DND-41 (cell line): ENCODE results near the gene KRT71.

ENCODE experiments used
- CTCF ChIP-seq: IDR thresholded peaks from 2 replicates; pipeline ENCODE4 v1.5.1; 2012; ENCODE audit warnings: borderline replicate concordance, low read length, moderate library complexity, mild to moderate bottlenecking; ENCODE audit not compliant: poor library complexity, severe bottlenecking; ENCODE audit errors: extremely low read depth
- EZH2 ChIP-seq: IDR thresholded peaks from 3 replicates; pipeline ENCODE4 v1.6.1; 2012; ENCODE audit warnings: borderline replicate concordance, low read depth, mild to moderate bottlenecking, moderate library complexity, low read length, inconsistent platforms; ENCODE audit not compliant: severe bottlenecking

DNA sequence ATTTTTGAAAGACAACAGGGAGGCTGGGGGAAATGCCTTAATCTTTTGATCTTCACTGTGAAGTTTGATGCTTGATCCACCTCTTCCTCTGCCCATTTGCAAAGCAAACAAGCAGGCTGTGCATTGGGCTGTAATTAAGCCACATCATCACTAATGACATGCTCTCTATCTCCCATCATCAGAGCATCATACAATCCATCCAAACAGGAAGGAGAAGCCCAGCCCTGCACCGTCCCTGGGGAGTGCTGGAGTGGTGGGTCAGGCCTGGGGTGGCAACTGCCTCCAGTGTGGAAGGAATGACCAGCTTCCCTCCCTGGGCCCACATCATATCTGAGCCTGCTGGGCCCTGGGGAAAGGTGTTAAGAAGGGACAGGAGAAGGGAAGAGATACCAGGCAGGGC lies 27.6 kb upstream of the KRT71 start:
- TF ChIP-seq EZH2, result no peak
- no peak for TF ChIP-seq CTCF
